ENCODE data around the gene VIM.
"Not testable (repeated sequence)": the region's sequence is repeated elsewhere in the genome, so short reads cannot be mapped to it uniquely, and the experiment has no call there.

Gene VIM

GRCh38 chr10:17257466-17258321 lies 29.7 kb downstream of the VIM start:
- FAIRE-seq, result no peak

- no peak for FAIRE-seq
These were observed 34.5 kb downstream of the VIM start for GRCh38 chr10:17262502-17262901.

GRCh38 chr10:17263580-17263979 lies 35.5 kb downstream of the VIM start:
- no peak for FAIRE-seq

GRCh38 chr10:17265468-17265867 lies 37.4 kb downstream of the VIM start:
- FAIRE-seq, result no peak

- FAIRE-seq, result not testable (repeated sequence)
These were observed 38.5 kb downstream of the VIM start for GRCh38 chr10:17266549-17266948.

GRCh38 chr10:17272648-17273047 lies 44.6 kb downstream of the VIM start:
- no peak for FAIRE-seq

GRCh38 chr10:17273403-17273802 lies 45.4 kb downstream of the VIM start:
- no peak for FAIRE-seq

GRCh38 chr10:17276756-17277424 lies 48.8 kb downstream of the VIM start:
- no peak for FAIRE-seq

- no peak for FAIRE-seq
These were observed 50.7 kb downstream of the VIM start for GRCh38 chr10:17278607-17279240.

- FAIRE-seq, result no peak
These were observed 54.3 kb downstream of the VIM start for GRCh38 chr10:17282311-17282710.

GRCh38 chr10:17286562-17287550 lies 58.8 kb downstream of the VIM start:
- no peak for FAIRE-seq

All from colon (tissue), 2 donors.